ENCODE data around the gene ADAMTS2. TPM values are rescaled to one million over a fixed set of nuclear protein-coding genes. Genes with fewer than 3 reads are reported as not detected.

The ADAMTS2 gene
- total RNA-seq, 1 experiment from 2014 or later: not detected

- H3K4me3 ChIP-seq: no peak overlapping the region
- H3K36me3 ChIP-seq: no peaks in the 10 kb centered on the region
- no peaks in the 10 kb centered on the region for H3K9me3 ChIP-seq (replicated peaks)
- no peak for DNase-seq
- H3K27ac ChIP-seq: no peak overlapping the region
- no peaks in the 10 kb centered on the region for H3K27me3 ChIP-seq
- H3K4me1 ChIP-seq: no peaks in the 10 kb centered on the region
Observed at GRCh38 chr5:179307931-179308471, 37.3 kb downstream of the ADAMTS2 start.

- no peak for DNase-seq
- no peak overlapping the region for H3K4me3 ChIP-seq
- H3K9me3 ChIP-seq (replicated peaks): no peaks in the 10 kb centered on the region
- H3K36me3 ChIP-seq: no peaks in the 10 kb centered on the region
- no peaks in the 10 kb centered on the region for H3K4me1 ChIP-seq
- no peak overlapping the region for H3K27ac ChIP-seq
- H3K27me3 ChIP-seq: no peaks in the 10 kb centered on the region
Observed at GRCh38 chr5:179307013-179307800, 38.1 kb downstream of the ADAMTS2 start.

DNA sequence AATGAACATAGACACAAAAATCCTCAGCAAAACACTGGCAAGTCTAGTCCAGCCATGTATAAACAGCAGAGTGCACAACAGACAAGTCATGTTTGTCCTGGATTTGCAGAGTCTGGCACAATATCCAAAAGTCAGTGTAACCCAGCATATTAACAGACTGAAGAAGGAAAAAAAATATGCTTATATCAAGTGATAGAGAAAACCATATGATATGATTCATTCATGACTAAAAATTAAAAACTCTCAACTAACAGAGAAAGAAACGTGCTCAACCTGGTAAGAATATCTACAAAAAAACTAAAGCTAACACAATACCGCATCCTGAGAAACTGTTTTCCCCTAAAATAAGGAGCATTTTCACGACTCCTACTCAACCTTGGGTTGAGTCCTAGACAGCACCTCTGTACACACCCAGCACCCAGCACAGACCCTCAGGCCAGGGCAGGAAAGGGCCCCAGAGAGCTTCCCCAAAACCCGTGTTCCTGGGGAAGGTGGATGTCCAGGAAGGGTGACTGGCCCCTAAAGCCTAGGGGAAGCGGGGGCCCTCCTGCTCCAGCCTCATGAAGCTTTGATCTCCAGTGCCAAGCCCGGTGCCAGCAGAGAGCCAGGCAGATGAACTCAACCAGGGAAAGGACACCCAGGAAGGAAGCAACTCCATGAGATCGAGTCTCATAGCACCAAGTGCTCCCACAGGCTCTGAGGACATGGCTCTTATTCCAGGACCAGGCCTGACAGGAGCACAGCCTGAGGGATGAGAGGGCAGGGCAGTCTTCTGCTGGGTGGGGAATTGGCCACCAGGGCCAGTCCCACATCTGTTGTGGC is 38.9 kb downstream of the ADAMTS2 start:
- Histone ChIP-seq H3K36me3 (no peaks in the 10 kb centered on the region), H3K27ac (no peak overlapping the region), H3K27me3 (no peaks in the 10 kb centered on the region), H3K9me3 (replicated peaks) (no peaks in the 10 kb centered on the region), H3K4me3 (no peak overlapping the region), H3K4me1 (no peaks in the 10 kb centered on the region)
- no peak for DNase-seq

DNA sequence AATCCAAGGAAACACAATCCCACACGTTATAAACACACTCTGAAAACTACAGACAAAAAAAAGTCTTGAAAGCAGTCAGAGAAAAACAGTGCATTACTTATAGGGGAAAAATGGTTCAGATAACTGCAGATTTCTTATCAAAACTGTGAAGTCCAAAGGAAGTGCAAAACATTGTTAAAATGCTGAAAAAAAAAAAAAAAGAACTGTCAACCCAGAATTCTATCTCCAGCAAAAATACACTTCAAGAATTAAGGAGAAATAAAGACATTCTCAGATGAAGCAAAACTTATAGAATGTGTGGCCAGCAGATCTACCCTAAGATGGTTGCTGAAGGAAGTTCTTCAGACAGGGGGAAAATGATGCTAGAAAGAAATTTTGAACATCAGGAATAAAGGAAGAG is 40.4 kb downstream of the ADAMTS2 start:
- no peak overlapping the region for H3K4me3 ChIP-seq
- no peak overlapping the region for H3K27ac ChIP-seq
- no peaks in the 10 kb centered on the region for H3K9me3 ChIP-seq (replicated peaks)
- no peaks in the 10 kb centered on the region for H3K4me1 ChIP-seq
- H3K36me3 ChIP-seq: no peaks in the 10 kb centered on the region
- no peaks in the 10 kb centered on the region for H3K27me3 ChIP-seq
- DNase-seq: no peak

DNA sequence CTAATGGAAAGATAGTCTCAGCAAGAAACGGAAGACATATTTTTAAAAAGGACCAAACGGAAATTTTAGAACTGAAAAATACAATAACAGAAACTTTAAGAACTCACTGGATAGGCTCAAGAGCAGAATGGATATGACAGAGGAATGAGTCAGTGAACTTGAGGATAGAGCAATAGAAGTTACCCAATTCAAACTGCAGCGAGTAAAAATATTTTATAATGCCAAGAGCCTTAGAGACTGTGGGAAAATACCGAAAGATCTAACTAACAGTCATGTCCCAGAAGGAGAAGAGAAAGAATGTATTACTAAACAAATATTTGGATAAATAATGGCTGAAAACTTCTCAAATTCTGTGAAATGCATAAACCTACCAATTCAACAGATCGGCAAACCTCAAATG is 40.8 kb downstream of the ADAMTS2 start:
- no peak for DNase-seq
- H3K36me3 ChIP-seq: no peaks in the 10 kb centered on the region
- no peaks in the 10 kb centered on the region for H3K9me3 ChIP-seq (replicated peaks)
- no peaks in the 10 kb centered on the region for H3K4me1 ChIP-seq
- H3K4me3 ChIP-seq: no peak overlapping the region
- no peaks in the 10 kb centered on the region for H3K27me3 ChIP-seq
- H3K27ac ChIP-seq: no peak overlapping the region

- Histone ChIP-seq H3K27ac (no peak overlapping the region), H3K4me1 (no peaks in the 10 kb centered on the region), H3K9me3 (replicated peaks) (no peaks in the 10 kb centered on the region)
Observed at GRCh38 chr5:179303451-179304200, 41.6 kb downstream of the ADAMTS2 start.

GRCh38 chr5:179302499-179303185 is 42.6 kb downstream of the ADAMTS2 start:
- Histone ChIP-seq H3K36me3 (no peaks in the 10 kb centered on the region), H3K27ac (no peak overlapping the region), H3K4me3 (no peak overlapping the region), H3K27me3 (no peaks in the 10 kb centered on the region), H3K4me1 (no peaks in the 10 kb centered on the region), H3K9me3 (replicated peaks) (no peaks in the 10 kb centered on the region)
- no peak for DNase-seq

More at GRCh38 chr5:179303451-179304200, 41.6 kb downstream of the ADAMTS2 start:
- H3K36me3 ChIP-seq: no peaks in the 10 kb centered on the region
- no peaks in the 10 kb centered on the region for H3K27me3 ChIP-seq
- DNase-seq: no peak
- no peak overlapping the region for H3K4me3 ChIP-seq

DNA sequence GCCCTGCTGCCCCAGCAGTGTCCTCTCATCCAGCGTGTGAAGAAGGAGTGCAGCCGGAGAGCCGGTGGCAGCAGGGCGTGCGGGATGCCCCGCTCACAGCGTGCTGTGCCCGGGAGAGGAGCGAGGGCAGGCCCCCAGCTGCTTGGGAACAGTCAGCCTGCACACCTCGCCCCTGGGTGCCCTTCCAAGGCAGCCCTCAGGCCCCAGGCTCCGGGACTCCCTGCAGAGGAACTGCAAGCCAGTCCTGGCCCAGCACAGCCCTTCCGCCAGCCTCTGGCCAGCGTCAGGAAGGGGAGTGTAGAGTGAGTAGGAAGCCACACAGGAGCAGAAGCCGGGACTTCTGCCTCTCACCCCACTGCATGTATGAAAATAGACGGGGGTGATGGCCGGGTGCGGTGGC is 43.5 kb downstream of the ADAMTS2 start:
- Histone ChIP-seq H3K27ac (no peak overlapping the region), H3K9me3 (replicated peaks) (no peaks in the 10 kb centered on the region), H3K4me3 (no peak overlapping the region), H3K36me3 (no peaks in the 10 kb centered on the region), H3K4me1 (no peaks in the 10 kb centered on the region), H3K27me3 (no peaks in the 10 kb centered on the region)
- no peak for DNase-seq

DNA sequence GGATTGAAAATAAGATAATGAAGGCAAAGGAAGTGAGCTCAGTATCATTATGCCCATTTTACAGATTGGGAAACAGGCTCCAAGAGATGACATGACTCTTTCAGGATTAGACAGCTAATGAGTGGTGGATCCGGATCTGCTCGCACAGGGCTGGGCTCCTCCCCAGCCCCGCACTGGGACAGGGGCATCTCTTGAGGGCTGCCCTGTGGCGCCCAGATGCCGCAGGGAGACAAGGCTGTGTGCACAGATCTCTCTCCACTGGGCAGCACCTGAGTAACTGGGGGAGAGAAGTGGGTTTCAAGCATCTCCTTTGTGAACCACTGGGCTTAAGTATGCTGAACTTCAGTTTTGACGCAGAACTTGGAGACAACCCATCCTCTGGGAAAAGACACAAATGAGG is 43.9 kb downstream of the ADAMTS2 start:
- no peaks in the 10 kb centered on the region for H3K9me3 ChIP-seq (replicated peaks)
- no peak for DNase-seq
- H3K4me1 ChIP-seq: no peaks in the 10 kb centered on the region

GRCh38 chr5:179300581-179301180 is 44.6 kb downstream of the ADAMTS2 start:
- Histone ChIP-seq H3K36me3 (no peaks in the 10 kb centered on the region), H3K27me3 (no peaks in the 10 kb centered on the region), H3K4me3 (no peak overlapping the region), H3K9me3 (replicated peaks) (no peaks in the 10 kb centered on the region), H3K4me1 (no peaks in the 10 kb centered on the region), H3K27ac (no peak overlapping the region)
- DNase-seq: no peak

More for the DNA sequence above, 43.9 kb downstream of the ADAMTS2 start:
- no peak overlapping the region for H3K27ac ChIP-seq
- no peaks in the 10 kb centered on the region for H3K27me3 ChIP-seq
- no peak overlapping the region for H3K4me3 ChIP-seq
- no peaks in the 10 kb centered on the region for H3K36me3 ChIP-seq

GRCh38 chr5:179298181-179298993 is 46.9 kb downstream of the ADAMTS2 start:
- Histone ChIP-seq H3K27me3 (no peaks in the 10 kb centered on the region), H3K4me1 (no peaks in the 10 kb centered on the region), H3K27ac (no peak overlapping the region), H3K4me3 (no peak overlapping the region), H3K36me3 (no peaks in the 10 kb centered on the region), H3K9me3 (replicated peaks) (no peaks in the 10 kb centered on the region)
- DNase-seq: no peak

GRCh38 chr5:179297486-179298180 is 47.6 kb downstream of the ADAMTS2 start:
- no peaks in the 10 kb centered on the region for H3K36me3 ChIP-seq
- H3K4me3 ChIP-seq: no peak overlapping the region
- no peaks in the 10 kb centered on the region for H3K4me1 ChIP-seq
- H3K9me3 ChIP-seq (replicated peaks): no peaks in the 10 kb centered on the region
- H3K27me3 ChIP-seq: no peaks in the 10 kb centered on the region
- no peak for DNase-seq
- H3K27ac ChIP-seq: no peak overlapping the region

- Histone ChIP-seq H3K9me3 (replicated peaks) (no peaks in the 10 kb centered on the region), H3K4me3 (no peak overlapping the region), H3K36me3 (no peaks in the 10 kb centered on the region), H3K27me3 (no peaks in the 10 kb centered on the region), H3K27ac (no peak overlapping the region), H3K4me1 (no peaks in the 10 kb centered on the region)
- no peak for DNase-seq
Observed at GRCh38 chr5:179297026-179297425, 48.2 kb downstream of the ADAMTS2 start.
